MCF 10A (cell line): ENCODE measurements around the gene AATK. TPM values are rescaled to one million over a fixed set of nuclear protein-coding genes. Genes with fewer than 3 reads are reported as not detected.

Experiments used
- BruUV-seq: library from RNA; stranded (reverse); fragments of 400-500 nt; replicated peaks from 2 replicates; lab custom pipeline; 2021; lab: Mats Ljungman, UMichigan
- CTCF ChIA-PET: fragments of 300-600 bp; sonication (Branson Sonifier 250); formaldehyde crosslinking; extraction: SDS; loops from one replicate; lab custom pipeline; 2021; ENCODE audit warnings: antibody characterized with exemption, inconsistent platforms; lab: Yijun Ruan, JAX
- POLR2A ChIA-PET: fragments of 300-600, 350-650 bp; sonication (Branson Sonifier 250); formaldehyde crosslinking; extraction: SDS; loops from one replicate; lab custom pipeline; 2020; ENCODE audit warnings: antibody characterized with exemption, inconsistent platforms; lab: Yijun Ruan, JAX
- DNase-seq: peaks from one replicate; pipeline ENCODE4 v3.0.0-alpha.2; 2018; ENCODE audit not compliant: unreplicated experiment
- H3K27ac Mint-ChIP-seq: one replicate; pipeline ENCODE4 v1.8.0; 2022; ENCODE audit warnings: mild to moderate bottlenecking, low read depth, mixed read lengths; ENCODE audit not compliant: unreplicated experiment
- H3K27me3 Mint-ChIP-seq: one replicate; pipeline ENCODE4 v1.8.0; 2022; ENCODE audit warnings: mixed read lengths; ENCODE audit not compliant: insufficient read depth, unreplicated experiment
- H3K36me3 Mint-ChIP-seq: one replicate; pipeline ENCODE4 v1.8.0; 2022; ENCODE audit warnings: mild to moderate bottlenecking, moderate library complexity, mixed read lengths; ENCODE audit not compliant: insufficient read depth, unreplicated experiment
- H3K4me1 Mint-ChIP-seq: one replicate; pipeline ENCODE4 v1.8.0; 2022; ENCODE audit warnings: mixed read lengths; ENCODE audit not compliant: insufficient read depth, unreplicated experiment
- H3K4me3 Mint-ChIP-seq: one replicate; pipeline ENCODE4 v1.8.0; 2022; ENCODE audit warnings: mild to moderate bottlenecking, moderate library complexity, mixed read lengths; ENCODE audit not compliant: unreplicated experiment
- H3K9me3 Mint-ChIP-seq: one replicate; pipeline ENCODE4 v1.8.0; 2022; ENCODE audit warnings: mixed read lengths; ENCODE audit not compliant: unreplicated experiment
- CTCF ChIP-seq: fragments of 200-600 bp; IDR thresholded peaks from one replicate; pipeline ENCODE4 v1.8.0; 2022; ENCODE audit warnings: antibody characterized with exemption, mild to moderate bottlenecking; ENCODE audit not compliant: unreplicated experiment
- intact Hi-C: fragments of 100-400 bp; cut with micrococcal nuclease; formaldehyde crosslinking; loops from 2 replicates; pipeline ENCODE4 v1.14.1; 2022
- total RNA-seq: library from RNA; stranded (reverse); gene quantifications from 2 replicates; pipeline ENCODE4 v1.2.3, GENCODE V29; 2022

Gene AATK
- total RNA-seq, 1 experiment from 2014 or later: 1.4 TPM

GRCh38 chr17:81128338-81128737 lies 37.7 kb downstream of the AATK start:
- ChIA-PET POLR2A (interaction anchor here (0.6 kb wide), 1 partner anchor 9 kb away, joined by 3 read pairs; no protein-coding TSS in a partner anchor), CTCF (no interaction called here)
- no peak for DNase-seq
- Mint-ChIP-seq H3K9me3 (no peaks in the 10 kb centered on the region), H3K36me3 (no peaks in the 10 kb centered on the region), H3K4me3 (no peak overlapping the region), H3K4me1 (no peaks in the 10 kb centered on the region), H3K27ac (no peak overlapping the region), H3K27me3 (no peaks in the 10 kb centered on the region)
- TF ChIP-seq CTCF: no peak
- intact Hi-C loops: no loop called here
- BruUV-seq: no TSS peak

GRCh38 chr17:81127526-81128177 lies 38.4 kb downstream of the AATK start:
- BruUV-seq: no TSS peak
- H3K27ac Mint-ChIP-seq: no peak overlapping the region
- intact Hi-C loops: no loop called here
- no peaks in the 10 kb centered on the region for H3K9me3 Mint-ChIP-seq
- TF ChIP-seq CTCF: no peak
- DNase-seq: no peak
- H3K36me3 Mint-ChIP-seq: peaks cover 4% of the 10 kb centered on the region
- no peak overlapping the region for H3K4me3 Mint-ChIP-seq
- ChIA-PET POLR2A (interaction anchor here (0.6 kb wide), 1 partner anchor 8 kb away, joined by 3 read pairs; no protein-coding TSS in a partner anchor), CTCF (interaction anchor here (0.8 kb wide), 1 partner anchor 14 kb away, joined by 3 read pairs; no protein-coding TSS in a partner anchor)
- H3K27me3 Mint-ChIP-seq: no peaks in the 10 kb centered on the region
- H3K4me1 Mint-ChIP-seq: no peaks in the 10 kb centered on the region

GRCh38 chr17:81127133-81127455 lies 38.9 kb downstream of the AATK start:
- Mint-ChIP-seq H3K27ac (no peak overlapping the region), H3K36me3 (peaks cover 6% of the 10 kb centered on the region), H3K27me3 (no peaks in the 10 kb centered on the region), H3K4me1 (no peaks in the 10 kb centered on the region), H3K9me3 (no peaks in the 10 kb centered on the region), H3K4me3 (no peak overlapping the region)
- DNase-seq: no peak
- POLR2A ChIA-PET: no interaction called here
- no peak for TF ChIP-seq CTCF
- BruUV-seq: no TSS peak
- CTCF ChIA-PET: interaction anchor here (0.5 to 0.8 kb wide), 2 partner anchors 14 to 396 kb away, joined by 3 read pairs; no protein-coding TSS in a partner anchor
- intact Hi-C loops: no loop called here

- Mint-ChIP-seq H3K4me1 (no peaks in the 10 kb centered on the region), H3K27me3 (no peaks in the 10 kb centered on the region), H3K4me3 (no peak overlapping the region), H3K9me3 (no peaks in the 10 kb centered on the region), H3K36me3 (peaks cover 6% of the 10 kb centered on the region), H3K27ac (no peak overlapping the region)
- ChIA-PET CTCF (interaction anchor here (0.5 to 0.8 kb wide), 3 partner anchors 15 to 397 kb away, joined by 3 read pairs; no protein-coding TSS in a partner anchor), POLR2A (no interaction called here)
- TF ChIP-seq CTCF: no peak
- DNase-seq: no peak
- BruUV-seq: no TSS peak
- intact Hi-C loops: no loop called here
These were observed 39.5 kb downstream of the AATK start for GRCh38 chr17:81126281-81127132.
